Retinal pigment epithelial cell (primary cell): ENCODE results near the gene CNBD2.

ENCODE experiments used
- DNase-seq: peaks from one replicate; pipeline ENCODE4 v3.0.0-alpha.2; 2010; ENCODE audit warnings: low read depth
- H3K4me3 ChIP-seq: 2 replicates; pipeline ENCODE4 v1.5.1; 2011; ENCODE audit warnings: mild to moderate bottlenecking, low read length, control low read depth, moderate library complexity
- TF ChIP-seq, protein P1 (sequence below): conservative IDR thresholded peaks from 2 replicates; pipeline ENCODE4 v1.5.1; 2011; ENCODE audit warnings: low read depth, low read length, control low read depth, inconsistent platforms

The CNBD2 gene

DNA sequence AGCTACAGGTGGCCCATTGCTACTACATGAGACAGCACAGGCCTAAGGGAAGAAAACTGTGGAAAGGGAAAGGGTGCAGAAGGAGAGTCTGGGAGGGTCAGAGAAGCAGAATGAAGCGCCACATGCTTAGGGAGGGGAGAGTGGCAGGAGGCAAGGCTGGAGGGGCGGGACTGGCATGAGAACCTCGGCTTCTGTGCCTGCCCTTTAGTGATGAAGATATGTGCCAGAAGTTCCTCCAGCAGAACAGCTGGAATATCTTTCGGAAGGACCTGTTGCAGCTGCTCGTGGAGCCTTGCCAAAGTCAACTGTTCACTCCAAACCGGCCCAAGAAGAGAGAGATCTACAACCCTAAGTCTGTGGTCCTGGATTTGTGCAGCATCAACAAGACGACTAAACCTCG lies 61.8 kb downstream of the CNBD2 start:
- no peak for DNase-seq
- no peak overlapping the region for H3K4me3 ChIP-seq
- TF ChIP-seq, protein P1, sequence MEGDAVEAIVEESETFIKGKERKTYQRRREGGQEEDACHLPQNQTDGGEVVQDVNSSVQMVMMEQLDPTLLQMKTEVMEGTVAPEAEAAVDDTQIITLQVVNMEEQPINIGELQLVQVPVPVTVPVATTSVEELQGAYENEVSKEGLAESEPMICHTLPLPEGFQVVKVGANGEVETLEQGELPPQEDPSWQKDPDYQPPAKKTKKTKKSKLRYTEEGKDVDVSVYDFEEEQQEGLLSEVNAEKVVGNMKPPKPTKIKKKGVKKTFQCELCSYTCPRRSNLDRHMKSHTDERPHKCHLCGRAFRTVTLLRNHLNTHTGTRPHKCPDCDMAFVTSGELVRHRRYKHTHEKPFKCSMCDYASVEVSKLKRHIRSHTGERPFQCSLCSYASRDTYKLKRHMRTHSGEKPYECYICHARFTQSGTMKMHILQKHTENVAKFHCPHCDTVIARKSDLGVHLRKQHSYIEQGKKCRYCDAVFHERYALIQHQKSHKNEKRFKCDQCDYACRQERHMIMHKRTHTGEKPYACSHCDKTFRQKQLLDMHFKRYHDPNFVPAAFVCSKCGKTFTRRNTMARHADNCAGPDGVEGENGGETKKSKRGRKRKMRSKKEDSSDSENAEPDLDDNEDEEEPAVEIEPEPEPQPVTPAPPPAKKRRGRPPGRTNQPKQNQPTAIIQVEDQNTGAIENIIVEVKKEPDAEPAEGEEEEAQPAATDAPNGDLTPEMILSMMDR: no peak

DNA sequence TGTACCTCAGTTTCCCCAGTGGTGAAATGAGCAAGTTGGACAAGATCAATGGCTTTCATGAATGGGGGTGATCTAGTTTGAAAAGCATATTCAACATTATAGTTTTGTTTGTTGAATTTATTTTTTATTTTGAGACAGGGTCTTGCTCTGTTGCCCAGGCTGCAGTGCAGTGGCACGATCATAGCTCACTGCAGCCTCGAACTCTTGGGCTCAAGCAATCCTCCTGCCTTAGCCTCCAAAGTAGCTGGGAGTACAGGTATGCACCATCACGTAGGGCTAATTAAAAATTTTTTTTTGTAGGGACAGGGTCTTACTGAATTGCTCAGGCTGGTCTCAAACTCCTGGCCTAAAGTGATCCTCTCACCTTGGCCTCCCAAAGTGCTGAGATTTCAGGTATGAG lies 63.4 kb downstream of the CNBD2 start:
- TF ChIP-seq, protein P1: no peak
- H3K4me3 ChIP-seq: no peak overlapping the region
- no peak for DNase-seq

DNA sequence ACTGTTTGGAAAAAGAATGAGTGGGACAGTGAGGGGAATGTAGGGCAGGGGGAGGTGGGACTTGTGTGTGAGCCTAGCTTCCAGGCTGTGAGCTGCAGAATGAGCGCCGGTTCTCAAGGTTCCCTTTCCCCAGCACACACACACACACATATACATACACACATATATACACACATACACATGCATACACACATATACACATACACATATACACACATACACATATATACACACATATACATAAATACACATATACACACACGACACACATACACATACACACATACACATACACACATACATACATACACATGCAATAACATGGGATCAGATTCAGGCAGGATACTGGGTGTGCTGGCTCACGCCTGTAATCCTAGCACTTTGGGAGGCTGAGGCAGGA lies 66.5 kb downstream of the CNBD2 start:
- DNase-seq: no peak
- no peak overlapping the region for H3K4me3 ChIP-seq
- TF ChIP-seq, protein P1: no peak

DNA sequence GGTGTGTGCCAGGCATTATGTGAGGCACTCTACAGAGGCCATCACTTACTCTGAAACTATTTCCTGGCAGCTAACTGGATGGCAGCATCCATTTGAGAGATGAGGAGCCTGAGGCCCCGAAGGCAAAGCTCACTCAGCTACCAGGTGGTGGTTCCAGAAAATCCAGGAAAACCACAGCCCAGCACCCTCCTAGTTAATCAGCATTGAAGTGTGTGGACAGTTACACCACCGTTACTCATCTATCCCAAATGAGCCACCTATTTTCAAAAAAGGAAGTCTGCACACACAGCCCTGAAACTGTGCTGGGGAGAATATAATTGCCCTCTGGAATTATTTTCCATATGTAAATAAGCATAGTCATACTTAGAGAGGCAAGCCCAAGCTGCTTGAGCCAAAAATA lies 67.4 kb downstream of the CNBD2 start:
- H3K4me3 ChIP-seq: no peak overlapping the region
- DNase-seq: no peak
- TF ChIP-seq, protein P1: no peak

DNA sequence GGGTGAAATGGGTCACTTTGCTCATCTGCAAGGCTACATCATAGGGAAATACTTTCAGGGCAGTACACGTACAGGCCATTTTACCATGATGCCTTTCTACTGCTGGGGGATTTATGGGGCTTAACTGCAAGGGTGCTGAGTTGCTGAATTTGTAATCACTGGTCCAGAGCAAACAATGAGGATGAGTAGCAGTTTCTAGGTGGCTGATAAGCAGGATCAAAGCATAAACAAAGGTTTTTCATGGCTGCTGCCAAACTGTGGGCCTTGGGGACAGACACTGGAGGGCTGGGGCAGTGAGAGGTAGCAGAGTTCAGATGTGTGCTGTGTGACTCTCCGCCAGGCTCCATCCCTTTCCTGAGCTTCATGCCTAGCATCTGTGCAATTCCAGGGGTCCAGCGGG lies 68.3 kb downstream of the CNBD2 start:
- DNase-seq: no peak
- TF ChIP-seq, protein P1: no peak
- H3K4me3 ChIP-seq: no peak overlapping the region

DNA sequence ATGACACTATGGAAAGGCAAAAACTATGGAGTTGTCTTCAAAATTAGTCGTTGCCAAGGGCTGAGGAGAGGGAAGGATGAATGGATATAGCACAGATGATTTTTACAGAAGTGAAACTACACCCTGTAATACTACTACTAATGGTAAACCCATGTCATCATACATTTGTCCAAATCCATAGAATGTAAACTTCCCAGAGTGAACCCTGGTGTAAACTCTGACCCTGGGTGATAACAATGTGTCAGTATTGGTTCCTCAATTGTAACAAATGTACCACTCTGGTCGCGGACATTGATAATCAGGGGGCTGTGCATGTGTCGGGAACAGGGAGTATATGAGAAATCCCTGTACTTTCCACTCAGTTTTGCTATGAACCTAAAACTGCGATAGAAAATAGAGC lies 72.2 kb downstream of the CNBD2 start:
- no peak for DNase-seq
- H3K4me3 ChIP-seq: no peak overlapping the region
- TF ChIP-seq, protein P1: no peak

DNA sequence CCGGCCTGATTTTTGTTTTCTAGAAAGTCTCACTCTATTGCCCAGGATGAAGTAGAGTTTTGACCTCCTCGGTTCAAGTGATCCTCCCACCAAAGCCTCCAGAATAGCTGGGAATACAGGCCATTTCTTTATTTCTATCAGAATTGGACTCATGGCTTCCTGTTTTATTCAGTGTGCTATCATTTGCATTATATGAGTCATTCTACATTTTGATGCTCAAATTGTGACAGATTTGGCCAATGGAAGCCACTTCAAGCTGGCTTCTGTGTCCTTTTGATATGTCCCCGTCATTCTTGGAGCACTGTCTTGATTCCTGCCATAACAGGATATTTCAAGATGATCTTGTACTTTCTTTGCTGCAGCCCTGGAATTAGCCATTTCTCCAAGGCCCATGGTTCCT lies 75.1 kb downstream of the CNBD2 start:
- TF ChIP-seq, protein P1: no peak
- DNase-seq: no peak
- H3K4me3 ChIP-seq: no peak overlapping the region
